ENCODE results near the gene MAML3. TPM values are rescaled to one million over a fixed set of nuclear protein-coding genes. Genes with fewer than 3 reads are reported as not detected.

MAML3 gene
- total RNA-seq, 2 experiments from 2014 or later: 2.5 to 2.9 TPM

DNA sequence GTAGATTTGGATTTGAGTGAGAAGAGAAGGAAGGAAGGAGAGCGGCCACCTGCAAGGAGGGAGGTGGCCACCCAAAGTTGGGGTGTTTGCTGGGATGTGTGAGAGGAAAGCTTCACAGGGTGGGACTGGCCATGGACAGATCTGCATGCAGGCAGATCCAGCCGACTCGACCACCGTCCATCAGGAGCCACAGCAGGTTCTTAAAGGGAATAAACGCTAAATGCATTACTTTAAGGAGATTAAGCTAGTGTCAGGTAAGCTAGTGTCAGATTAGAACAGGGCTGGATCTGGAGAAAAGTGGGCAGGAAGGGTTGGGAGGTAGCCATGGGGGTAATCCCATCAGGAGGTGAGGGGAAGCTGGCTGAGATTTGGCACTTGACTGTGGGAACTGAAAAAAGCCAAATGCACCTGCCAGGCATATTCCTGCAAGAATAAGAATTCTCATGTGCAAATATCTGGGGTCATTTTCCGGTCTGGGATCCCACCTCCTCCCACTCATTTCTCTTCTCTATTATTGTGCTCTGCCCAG, 408.8 kb downstream of the MAML3 start:
- Mint-ChIP-seq H3K4me3 (no peak overlapping the region), H3K27me3 (no peaks in the 10 kb centered on the region), H3K9me3 (no peaks in the 10 kb centered on the region), H3K27ac (no peak overlapping the region), H3K4me1 (ENCODE audit: low read depth) (no peaks in the 10 kb centered on the region), H3K36me3 (ENCODE audit: low read depth) (no peaks in the 10 kb centered on the region)
- intact Hi-C loops (cut with DNase I, micrococcal nuclease): no loop called here
- no peaks in the 10 kb centered on the region for H3K27me3 ChIP-seq (ENCODE audit: control insufficient read depth in 1 of 2, insufficient read depth in 2 of 2, low read length in 2 of 2)
- ATAC-seq (ENCODE audit: poor library complexity): no peak
- no peak overlapping the region for H3K27ac ChIP-seq (ENCODE audit: low read depth in 1 of 2, low read length in 2 of 2)
- no peak overlapping the region for H3K4me3 ChIP-seq (ENCODE audit: low read length)
- no peaks in the 10 kb centered on the region for H3K9me3 ChIP-seq (ENCODE audit: control insufficient read depth in 1 of 2, insufficient read depth in 1 of 2, low read length in 2 of 2)
- H3K36me3 ChIP-seq (ENCODE audit: insufficient read depth, low read length): no peaks in the 10 kb centered on the region
- POLR2A ChIA-PET: interaction anchor here (0.7 kb wide), 1 partner anchor 21 kb away, joined by 3 read pairs; no protein-coding TSS in a partner anchor
- no peak for DNase-seq
- TF ChIP-seq, protein P1, sequence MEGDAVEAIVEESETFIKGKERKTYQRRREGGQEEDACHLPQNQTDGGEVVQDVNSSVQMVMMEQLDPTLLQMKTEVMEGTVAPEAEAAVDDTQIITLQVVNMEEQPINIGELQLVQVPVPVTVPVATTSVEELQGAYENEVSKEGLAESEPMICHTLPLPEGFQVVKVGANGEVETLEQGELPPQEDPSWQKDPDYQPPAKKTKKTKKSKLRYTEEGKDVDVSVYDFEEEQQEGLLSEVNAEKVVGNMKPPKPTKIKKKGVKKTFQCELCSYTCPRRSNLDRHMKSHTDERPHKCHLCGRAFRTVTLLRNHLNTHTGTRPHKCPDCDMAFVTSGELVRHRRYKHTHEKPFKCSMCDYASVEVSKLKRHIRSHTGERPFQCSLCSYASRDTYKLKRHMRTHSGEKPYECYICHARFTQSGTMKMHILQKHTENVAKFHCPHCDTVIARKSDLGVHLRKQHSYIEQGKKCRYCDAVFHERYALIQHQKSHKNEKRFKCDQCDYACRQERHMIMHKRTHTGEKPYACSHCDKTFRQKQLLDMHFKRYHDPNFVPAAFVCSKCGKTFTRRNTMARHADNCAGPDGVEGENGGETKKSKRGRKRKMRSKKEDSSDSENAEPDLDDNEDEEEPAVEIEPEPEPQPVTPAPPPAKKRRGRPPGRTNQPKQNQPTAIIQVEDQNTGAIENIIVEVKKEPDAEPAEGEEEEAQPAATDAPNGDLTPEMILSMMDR (IDR thresholded peaks at IDR 0.05): no peak
- CTCF ChIA-PET: no interaction called here
- H3K4me1 ChIP-seq (ENCODE audit: insufficient read depth, low read length): no peaks in the 10 kb centered on the region

DNA sequence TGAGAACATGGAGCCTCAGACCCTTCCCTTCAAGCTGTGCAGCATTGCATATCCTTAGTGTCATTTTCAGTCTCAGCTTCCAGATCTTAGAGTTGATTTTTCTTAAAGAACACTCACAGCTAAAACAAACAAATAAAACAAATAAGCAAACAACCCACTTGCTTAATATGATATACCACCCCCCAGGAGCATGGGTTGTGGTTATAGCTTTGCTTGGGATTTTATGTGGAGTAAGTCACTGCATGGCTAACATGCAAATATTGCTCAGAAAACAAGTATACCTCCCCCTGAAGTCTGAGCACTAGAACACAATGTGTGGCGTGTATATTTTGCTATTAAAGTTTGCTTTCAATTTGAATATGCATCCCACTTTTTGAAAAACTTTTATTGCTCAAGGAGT, 409.8 kb downstream of the MAML3 start:
- ChIA-PET CTCF (no interaction called here), POLR2A (no interaction called here)
- H3K4me1 ChIP-seq (ENCODE audit: insufficient read depth, low read length): no peaks in the 10 kb centered on the region
- Mint-ChIP-seq H3K4me1 (ENCODE audit: low read depth) (no peaks in the 10 kb centered on the region), H3K9me3 (no peaks in the 10 kb centered on the region), H3K4me3 (no peak overlapping the region), H3K36me3 (ENCODE audit: low read depth) (no peaks in the 10 kb centered on the region), H3K27me3 (peaks cover 2% of the 10 kb centered on the region), H3K27ac (no peak overlapping the region)
- ATAC-seq (ENCODE audit: poor library complexity): no peak
- no peaks in the 10 kb centered on the region for H3K9me3 ChIP-seq (ENCODE audit: control insufficient read depth in 1 of 2, insufficient read depth in 1 of 2, low read length in 2 of 2)
- DNase-seq: no peak
- intact Hi-C loops (cut with DNase I, micrococcal nuclease): no loop called here
- H3K27me3 ChIP-seq (ENCODE audit: control insufficient read depth in 1 of 2, insufficient read depth in 2 of 2, low read length in 2 of 2): no peaks in the 10 kb centered on the region
- no peak overlapping the region for H3K27ac ChIP-seq (ENCODE audit: low read depth in 1 of 2, low read length in 2 of 2)
- H3K4me3 ChIP-seq (ENCODE audit: low read length): no peak overlapping the region
- TF ChIP-seq, protein P1 (IDR thresholded peaks at IDR 0.05): no peak
- H3K36me3 ChIP-seq (ENCODE audit: insufficient read depth, low read length): no peaks in the 10 kb centered on the region

DNA sequence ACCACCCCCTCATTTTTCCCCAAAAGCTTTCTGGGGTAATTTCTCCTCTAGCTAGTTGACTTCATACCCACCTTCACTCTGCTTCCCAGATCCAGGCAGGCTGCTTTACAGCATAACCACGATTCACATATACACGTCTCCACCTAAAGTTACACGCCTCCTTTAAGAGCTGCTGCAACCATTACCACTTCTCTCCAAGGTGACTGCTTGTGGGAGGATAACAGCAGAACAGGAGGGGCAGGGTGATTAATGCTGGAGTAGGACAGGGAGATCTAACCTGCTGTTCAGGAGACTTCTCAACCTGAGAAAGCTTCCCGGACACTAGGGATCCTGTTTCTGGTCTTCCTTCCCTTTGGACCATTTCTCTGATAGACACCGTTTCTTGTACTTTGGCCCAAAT, 411.0 kb downstream of the MAML3 start:
- no peaks in the 10 kb centered on the region for H3K9me3 Mint-ChIP-seq
- H3K4me1 Mint-ChIP-seq (ENCODE audit: low read depth): no peaks in the 10 kb centered on the region
- H3K36me3 Mint-ChIP-seq (ENCODE audit: low read depth): no peaks in the 10 kb centered on the region
- H3K27ac Mint-ChIP-seq: no peak overlapping the region
- no peak overlapping the region for H3K4me3 Mint-ChIP-seq
- H3K27me3 ChIP-seq (ENCODE audit: control insufficient read depth in 1 of 2, insufficient read depth in 2 of 2, low read length in 2 of 2): no peaks in the 10 kb centered on the region
- H3K4me1 ChIP-seq (ENCODE audit: insufficient read depth, low read length): no peaks in the 10 kb centered on the region
- DNase-seq: no peak
- peaks cover 11% of the 10 kb centered on the region for H3K27me3 Mint-ChIP-seq
- CTCF ChIA-PET: no interaction called here
- no peak overlapping the region for H3K27ac ChIP-seq (ENCODE audit: low read depth in 1 of 2, low read length in 2 of 2)
- POLR2A ChIA-PET: no interaction called here
- TF ChIP-seq, protein P1 (IDR thresholded peaks at IDR 0.05): no peak
- no peak for ATAC-seq (ENCODE audit: poor library complexity)
- intact Hi-C loops (cut with DNase I, micrococcal nuclease): no loop called here
- H3K4me3 ChIP-seq (ENCODE audit: low read length): no peak overlapping the region
- H3K36me3 ChIP-seq (ENCODE audit: insufficient read depth, low read length): no peaks in the 10 kb centered on the region
- no peaks in the 10 kb centered on the region for H3K9me3 ChIP-seq (ENCODE audit: control insufficient read depth in 1 of 2, insufficient read depth in 1 of 2, low read length in 2 of 2)

Measured in CD4-positive, alpha-beta T cell (primary cell).